ENCODE data around the gene RRP8. TPM values are rescaled to one million over a fixed set of nuclear protein-coding genes. Genes with fewer than 3 reads are reported as not detected.

RRP8 gene
- 14.7 and 18.0 TPM in 2 replicates for total RNA-seq

DNA sequence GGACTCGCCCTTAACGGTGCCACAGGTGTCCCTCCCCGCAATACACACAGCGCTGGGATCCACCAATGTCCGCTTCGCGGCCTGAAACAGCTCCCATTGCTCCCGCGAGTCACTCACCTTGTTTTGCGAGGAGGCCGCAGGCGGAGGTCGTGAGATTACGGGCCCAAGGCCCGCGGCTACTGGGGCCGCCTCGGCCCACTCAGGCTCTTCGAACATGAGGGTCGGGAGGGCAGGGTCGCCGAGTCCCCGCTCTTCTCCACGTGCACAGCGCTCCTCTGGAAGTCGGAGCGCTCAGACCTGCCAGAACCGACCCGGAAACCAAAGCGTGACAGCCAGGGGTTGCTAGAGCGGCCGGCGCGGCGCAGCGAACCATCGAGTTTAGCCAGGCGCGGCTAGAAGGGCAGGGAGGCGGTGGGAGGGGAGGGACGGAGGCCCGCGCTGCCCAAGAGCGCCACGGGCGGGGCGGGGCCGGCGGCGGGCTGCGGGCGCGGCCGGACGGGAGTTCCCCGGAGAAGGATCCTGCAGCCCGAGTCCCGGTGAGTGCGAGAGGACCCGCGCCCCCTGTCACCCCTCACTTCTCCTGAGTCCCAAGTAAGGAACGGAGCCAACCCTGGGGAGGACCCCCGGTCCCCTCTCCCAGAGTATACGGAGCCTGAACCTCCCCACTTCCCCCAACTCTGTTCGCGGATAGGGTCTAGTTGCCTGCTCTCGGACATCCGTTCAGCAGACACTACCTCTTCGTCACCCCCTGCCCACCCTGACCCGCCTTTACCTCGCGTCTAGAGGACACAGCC, at the start of gene RRP8, which contains the start of gene ILK:
Gene RRP8, minus strand, starts transcription at position 330 of the 794 bp plus-strand sequence. Its CDS starts 114 bp downstream, at position 216.
Gene ILK, plus strand, starts transcription at position 488 of the 794 bp plus-strand sequence. CDS start 498 bp downstream, outside the sequence.

DNA sequence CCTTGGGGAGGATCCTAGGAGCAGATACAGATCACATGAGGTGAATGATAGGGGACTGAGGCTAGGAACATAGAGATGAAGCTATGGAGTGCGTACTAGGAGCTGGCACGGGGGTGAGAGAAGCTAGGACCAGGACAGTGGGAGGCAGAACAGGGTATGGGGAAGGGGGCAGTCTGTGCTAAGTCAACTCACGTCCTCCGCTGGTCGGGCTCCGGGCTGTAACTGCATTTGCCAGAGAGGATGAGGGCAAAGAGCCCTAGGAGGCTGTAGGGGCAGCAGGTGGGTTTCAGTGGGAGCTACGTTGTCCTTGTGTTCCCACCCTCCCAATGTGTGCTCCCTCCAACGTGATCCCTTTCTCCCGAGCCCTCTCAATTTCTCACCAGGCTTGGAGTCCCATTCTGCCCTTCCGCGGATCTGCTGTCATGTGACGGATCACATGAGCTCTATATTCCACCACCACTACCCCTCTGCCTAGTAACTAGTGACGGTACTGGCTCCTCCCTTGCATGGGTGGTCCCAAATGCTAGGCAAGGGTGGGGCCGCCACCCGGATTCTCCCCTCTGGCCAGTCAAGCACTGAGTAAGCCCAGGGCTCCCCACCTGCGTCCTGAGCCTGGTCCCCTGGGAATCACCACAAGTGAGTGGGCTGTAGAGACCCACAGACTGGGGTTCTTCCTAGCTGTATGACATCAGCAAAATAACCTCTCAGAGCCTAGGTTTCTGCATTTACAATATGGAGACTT, 15.8 kb upstream of the RRP8 start, which contains the start of gene TPP1:
Gene TPP1, minus strand, starts transcription at position 419 of the 742 bp plus-strand sequence. Its CDS starts 22 bp downstream, at position 397.

DNA sequence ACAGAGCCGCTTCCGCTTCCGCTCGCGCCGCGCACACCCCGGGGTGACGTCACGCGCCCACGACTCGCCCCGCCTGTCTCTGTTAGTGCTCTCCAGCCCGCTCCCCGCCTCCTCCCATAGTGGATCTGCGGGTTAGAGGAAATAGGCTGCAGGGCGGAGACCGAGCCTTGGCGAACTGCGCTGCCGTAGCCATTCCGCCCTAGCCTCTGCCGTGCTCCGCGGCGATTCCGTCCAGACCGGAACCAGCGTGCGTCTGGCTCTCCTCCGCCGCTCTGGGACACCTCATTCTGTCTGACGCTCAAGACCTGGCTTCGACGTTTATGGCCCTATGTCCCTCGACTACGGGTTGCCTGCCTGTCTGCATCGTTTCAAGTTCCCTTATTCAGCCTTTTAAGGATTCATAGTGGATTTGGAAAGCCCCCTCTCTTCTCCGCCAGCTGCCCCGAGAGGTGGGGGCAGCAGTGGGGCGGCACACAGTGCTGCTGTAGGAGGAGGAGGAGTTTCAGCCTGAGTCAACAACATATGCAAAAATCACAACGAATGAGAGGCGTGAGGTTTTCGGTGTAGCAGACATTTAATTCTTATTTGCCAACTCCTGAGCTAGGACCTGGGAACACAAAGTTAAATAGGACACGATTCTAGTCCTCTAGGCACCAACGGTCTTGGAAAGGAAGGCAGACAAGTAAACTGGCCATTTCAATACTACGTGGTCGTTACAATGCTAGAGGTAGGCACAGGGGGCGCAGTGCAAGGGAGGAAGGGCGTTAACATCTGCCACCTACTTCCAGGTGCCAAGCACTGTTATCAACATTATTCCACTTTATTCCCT, 9.0 kb upstream of the RRP8 start, which contains the start of gene TAF10:
Gene TAF10, minus strand, starts transcription at position 4 of the 829 bp plus-strand sequence. CDS start 27 bp downstream, outside the sequence.

Other genes starting within 250 kb of the RRP8 start
- 2.7 and 4.9 TPM in 2 replicates for gene SMPD1, start 213.1 kb downstream of the RRP8 start, total RNA-seq
- gene APBB1, start 184.5 kb downstream of the RRP8 start, total RNA-seq: 0.34 and 2.2 TPM in 2 replicates
- 0.34 and 1.00 TPM in 2 replicates for gene HPX, start 162.6 kb downstream of the RRP8 start, total RNA-seq
- gene TRIM3, start 129.7 kb downstream of the RRP8 start, total RNA-seq: 10.6 and 21.4 TPM in 2 replicates
- gene ARFIP2, start 122.3 kb downstream of the RRP8 start, total RNA-seq: 46.9 and 50.9 TPM in 2 replicates
- gene TIMM10B, start 122.1 kb downstream of the RRP8 start, total RNA-seq: 44.8 and 51.8 TPM in 2 replicates
- gene DNHD1, start 106.3 kb downstream of the RRP8 start, total RNA-seq: 4.4 and 7.3 TPM in 2 replicates
- 42.7 and 77.8 TPM in 2 replicates for gene ILK, start 158 bp upstream of the RRP8 start, total RNA-seq
- 27.2 and 39.6 TPM in 2 replicates for gene TAF10, start 8.6 kb upstream of the RRP8 start, total RNA-seq
- 46.5 and 172 TPM in 2 replicates for gene TPP1, start 15.8 kb upstream of the RRP8 start, total RNA-seq
- under 0.01 and 0.21 TPM in 2 replicates for gene DCHS1, start 52.2 kb upstream of the RRP8 start, total RNA-seq
- gene MRPL17, start 79.7 kb upstream of the RRP8 start, total RNA-seq: 25.1 and 52.3 TPM in 2 replicates
- under 0.01 and 0.07 TPM in 2 replicates for gene OR2AG2, start 168.4 kb upstream of the RRP8 start, total RNA-seq
- gene OR2AG1, start 179.4 kb upstream of the RRP8 start, total RNA-seq: not detected in 2 replicates
- under 0.01 and 0.14 TPM in 2 replicates for gene OR6A2, start 196.1 kb upstream of the RRP8 start, total RNA-seq
- not detected in 2 replicates for gene OR10A5, start 242.1 kb upstream of the RRP8 start, total RNA-seq